GM12874 (cell line): ENCODE results near the gene MRAS.

Source experiments
- TF ChIP-seq, protein P1 (sequence below): IDR thresholded peaks from 2 replicates; pipeline ENCODE4 v1.5.1; 2011; ENCODE audit warnings: low read depth, mild to moderate bottlenecking, control low read depth, low read length, moderate library complexity; ENCODE audit not compliant: insufficient read depth

MRAS gene

DNA sequence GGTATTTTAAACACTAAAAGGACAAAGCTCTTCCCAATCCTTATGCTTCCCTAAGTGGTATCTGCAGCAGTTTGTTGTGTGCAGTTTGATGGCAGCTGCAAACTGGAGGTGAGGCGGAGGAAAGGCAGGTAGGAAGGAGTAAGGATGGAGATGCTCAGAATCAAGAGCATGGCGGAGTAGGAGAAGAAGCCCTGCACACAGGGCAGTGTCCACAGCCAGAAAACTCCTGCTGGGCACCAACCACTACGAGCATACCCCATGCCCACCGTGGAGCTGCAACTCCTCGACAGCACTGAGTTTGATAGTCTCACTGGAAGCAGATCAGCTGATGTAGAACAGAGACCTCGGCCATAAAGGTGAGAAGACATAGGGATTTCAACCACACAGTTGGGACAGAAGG is 55.7 kb downstream of the MRAS start:
- TF ChIP-seq, protein P1, sequence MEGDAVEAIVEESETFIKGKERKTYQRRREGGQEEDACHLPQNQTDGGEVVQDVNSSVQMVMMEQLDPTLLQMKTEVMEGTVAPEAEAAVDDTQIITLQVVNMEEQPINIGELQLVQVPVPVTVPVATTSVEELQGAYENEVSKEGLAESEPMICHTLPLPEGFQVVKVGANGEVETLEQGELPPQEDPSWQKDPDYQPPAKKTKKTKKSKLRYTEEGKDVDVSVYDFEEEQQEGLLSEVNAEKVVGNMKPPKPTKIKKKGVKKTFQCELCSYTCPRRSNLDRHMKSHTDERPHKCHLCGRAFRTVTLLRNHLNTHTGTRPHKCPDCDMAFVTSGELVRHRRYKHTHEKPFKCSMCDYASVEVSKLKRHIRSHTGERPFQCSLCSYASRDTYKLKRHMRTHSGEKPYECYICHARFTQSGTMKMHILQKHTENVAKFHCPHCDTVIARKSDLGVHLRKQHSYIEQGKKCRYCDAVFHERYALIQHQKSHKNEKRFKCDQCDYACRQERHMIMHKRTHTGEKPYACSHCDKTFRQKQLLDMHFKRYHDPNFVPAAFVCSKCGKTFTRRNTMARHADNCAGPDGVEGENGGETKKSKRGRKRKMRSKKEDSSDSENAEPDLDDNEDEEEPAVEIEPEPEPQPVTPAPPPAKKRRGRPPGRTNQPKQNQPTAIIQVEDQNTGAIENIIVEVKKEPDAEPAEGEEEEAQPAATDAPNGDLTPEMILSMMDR, result no peak

- TF ChIP-seq, protein P1, result no peak
Observed at GRCh38 chr3:138405001-138405400, 56.6 kb downstream of the MRAS start.

DNA sequence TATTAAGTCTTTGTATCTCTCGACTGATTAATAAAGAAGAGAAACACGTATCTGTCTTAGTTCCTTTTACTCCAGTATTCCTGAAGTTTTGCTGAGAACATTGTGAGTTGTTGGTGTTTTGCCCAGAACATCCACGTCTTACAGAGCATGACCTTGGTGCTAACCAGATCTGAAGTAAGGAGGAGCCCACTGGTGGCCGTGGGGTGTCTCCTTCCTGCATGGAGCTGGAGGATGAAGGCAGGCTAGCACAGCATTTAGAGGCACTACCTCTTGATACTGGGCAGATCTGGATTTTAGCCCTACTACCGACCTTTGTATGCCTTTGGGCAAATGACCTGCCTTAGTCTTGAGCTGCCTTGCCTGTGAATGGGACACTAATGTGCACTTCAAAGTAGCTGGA is 57.1 kb downstream of the MRAS start:
- TF ChIP-seq, protein P1, result no peak

DNA sequence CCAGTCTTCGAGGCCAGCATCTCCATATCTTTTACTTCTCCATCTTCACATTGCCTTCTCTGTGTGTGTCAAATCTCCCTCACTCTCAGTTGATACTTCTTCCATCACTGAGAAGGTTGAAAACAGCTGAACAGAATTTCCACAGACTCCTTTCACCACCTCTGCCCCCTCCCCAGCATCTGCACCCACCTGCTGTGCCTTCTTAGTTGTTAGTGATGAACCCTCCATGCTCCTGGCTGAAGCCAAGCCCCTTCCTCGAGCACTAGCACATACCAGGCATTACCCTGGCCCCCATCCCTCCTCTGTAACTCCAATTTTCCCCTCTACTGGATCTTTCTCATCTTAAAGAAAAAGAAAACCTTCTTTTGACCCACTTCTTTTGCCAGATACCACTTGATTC is 58.2 kb downstream of the MRAS start:
- TF ChIP-seq, protein P1, result no peak

GRCh38 chr3:138407236-138407907 is 59.0 kb downstream of the MRAS start:
- TF ChIP-seq, protein P1, result no peak

GRCh38 chr3:138408751-138409570 is 60.6 kb downstream of the MRAS start:
- TF ChIP-seq, protein P1, result no peak

GRCh38 chr3:138412821-138413551 is 64.6 kb downstream of the MRAS start:
- TF ChIP-seq, protein P1, result no peak
